Measurements from ENCODE around the gene DERA. TPM values are rescaled to one million over a fixed set of nuclear protein-coding genes. Genes with fewer than 3 reads are reported as not detected.
"Not testable (repeated sequence)": the region's sequence is repeated elsewhere in the genome, so short reads cannot be mapped to it uniquely, and the experiment has no call there.

Gene DERA
- total RNA-seq (10 to 100 TPM; 30.5 to 32.7 TPM), polyA plus RNA-seq (ENCODE audit: insufficient read length in 2 of 2) (10 to 100 TPM; 23.5 to 28.2 TPM)
- long read RNA-seq, donor 1, transcript DERA-201 (9 exons, 1,705 nt): major isoform, 13 of 13 reads
- long read RNA-seq, donor 1, partial matches to known transcripts: 0 of 13 reads
- long read RNA-seq, donor 1, other reads (novel, unspliced or antisense): 0 of 13 reads
- long read RNA-seq, donor 2, transcript DERA-201 (9 exons, 1,705 nt): major isoform, 5 of 5 reads
- long read RNA-seq, donor 2, partial matches to known transcripts: 0 of 5 reads
- long read RNA-seq, donor 2, other reads (novel, unspliced or antisense): 0 of 5 reads
- long read RNA-seq, donor 3, transcript DERA-201 (9 exons, 1,705 nt): major isoform, 5 of 5 reads
- long read RNA-seq, donor 3, partial matches to known transcripts: 0 of 5 reads
- long read RNA-seq, donor 3, other reads (novel, unspliced or antisense): 0 of 5 reads
- long read RNA-seq, donor 4, transcript DERA-201 (9 exons, 1,705 nt): major isoform, 9 of 19 reads
- long read RNA-seq, donor 4, partial matches to known transcripts: 9 of 19 reads
- long read RNA-seq, donor 4, other reads (novel, unspliced or antisense): 0 of 19 reads

DNA sequence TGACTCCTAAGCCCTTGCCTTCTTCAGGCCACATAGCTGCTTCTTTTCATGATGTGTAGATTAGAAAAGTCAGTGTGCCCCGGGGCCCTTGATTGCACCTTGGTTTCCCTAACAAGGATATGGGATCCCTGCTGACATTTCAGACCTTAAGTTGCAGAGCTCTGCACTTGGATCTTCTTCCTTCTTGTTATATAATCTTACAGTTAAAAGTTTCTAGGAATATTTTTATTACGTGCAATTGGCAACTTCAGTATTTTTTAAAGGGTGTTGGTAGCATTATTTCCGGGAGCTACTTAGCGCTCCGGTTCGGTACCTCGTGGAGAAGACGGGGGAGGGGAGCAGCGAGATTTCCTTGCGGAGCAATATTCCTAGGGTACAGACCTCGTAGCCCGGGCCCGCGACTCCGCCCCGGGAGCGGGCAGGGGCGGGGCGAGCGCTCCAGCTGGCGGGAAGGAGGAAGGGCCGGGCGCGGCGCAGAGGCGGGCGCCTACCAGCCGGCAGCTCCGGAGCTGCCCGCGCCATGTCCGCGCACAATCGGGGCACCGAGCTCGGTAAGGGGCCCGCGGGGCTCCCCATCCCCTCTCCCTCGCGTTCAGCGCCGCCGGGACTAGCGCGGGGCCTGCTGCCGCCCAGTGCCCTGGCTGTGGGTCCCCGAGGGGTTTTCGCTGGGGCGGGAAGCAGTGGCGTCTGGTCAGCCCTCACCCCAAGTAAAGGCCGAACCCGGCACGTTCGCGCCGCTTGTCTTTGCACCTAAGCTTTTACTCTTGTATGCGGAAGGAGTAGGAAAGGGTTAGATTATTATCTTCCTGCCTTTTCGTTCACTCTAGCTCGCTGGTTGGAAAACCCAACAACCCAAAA is at the start of gene DERA:
DERA (plus strand) TSS at position 469 of the 858 bp plus-strand sequence; CDS start at position 521, 52 bp downstream.
- peak within 1 kb of the TSS; percentile 89 for H3K27ac ChIP-seq (ENCODE audit: low read depth, low read length)
- under 1% methylated on average over 48 of the region's 59 CpGs for WGBS (ENCODE audit: insufficient coverage)
- no peaks in the 10 kb centered on the region for H3K4me1 ChIP-seq (ENCODE audit: control insufficient read depth, insufficient read depth, low read length)
- peak within 1 kb of the TSS; percentile 76 for H3K4me3 ChIP-seq (ENCODE audit: low read depth, low read length)
- no peaks in the 10 kb centered on the region for H3K27me3 ChIP-seq (ENCODE audit: control insufficient read depth, insufficient read depth, low read length)
- peak in 4 of 6 donors; percentile 59 to 91 (median 75) for DNase-seq (ENCODE audit: low read depth in 4 of 6, low spot score in 6 of 6)
- H3K9me3 ChIP-seq (ENCODE audit: control insufficient read depth, insufficient read depth, low read length): no peaks in the 10 kb centered on the region
- no peaks in the 10 kb centered on the region for H3K36me3 ChIP-seq (ENCODE audit: control insufficient read depth, insufficient read depth, low read length)

GRCh38 chr12:15861404-15861803 is 49.7 kb upstream of the DERA start:
- WGBS (ENCODE audit: insufficient coverage): 56% methylated on average over 1 of the region's 1 CpG
- no peaks in the 10 kb centered on the region for H3K36me3 ChIP-seq (ENCODE audit: control insufficient read depth, insufficient read depth, low read length)
- H3K27ac ChIP-seq (ENCODE audit: low read depth, low read length): no peak overlapping the region
- DNase-seq (ENCODE audit: low read depth in 4 of 6, low spot score in 6 of 6): no peak
- no peaks in the 10 kb centered on the region for H3K4me1 ChIP-seq (ENCODE audit: control insufficient read depth, insufficient read depth, low read length)
- no peaks in the 10 kb centered on the region for H3K27me3 ChIP-seq (ENCODE audit: control insufficient read depth, insufficient read depth, low read length)
- no peak overlapping the region for H3K4me3 ChIP-seq (ENCODE audit: low read depth, low read length)
- H3K9me3 ChIP-seq (ENCODE audit: control insufficient read depth, insufficient read depth, low read length): no peaks in the 10 kb centered on the region

DNA sequence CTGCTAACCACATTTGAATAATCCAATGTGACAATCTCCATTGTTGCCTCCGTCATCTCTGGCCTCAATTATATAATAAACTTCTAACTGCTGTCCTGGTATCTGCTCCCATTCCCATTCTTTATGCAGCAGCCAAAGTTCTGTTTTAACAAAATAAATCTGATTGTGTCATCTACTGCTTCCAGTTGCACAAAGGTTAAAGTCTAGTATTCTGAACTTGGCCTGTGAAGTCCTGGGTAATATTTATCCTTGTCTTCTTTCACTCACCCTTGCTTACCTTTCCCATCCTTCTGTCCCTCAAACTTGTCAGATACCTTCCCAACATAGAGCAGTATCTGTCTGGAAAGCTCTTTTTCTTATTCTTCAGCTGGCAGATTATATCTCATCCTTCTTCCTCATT is 48.3 kb upstream of the DERA start:
- no peaks in the 10 kb centered on the region for H3K36me3 ChIP-seq (ENCODE audit: control insufficient read depth, insufficient read depth, low read length)
- H3K4me1 ChIP-seq (ENCODE audit: control insufficient read depth, insufficient read depth, low read length): no peaks in the 10 kb centered on the region
- H3K27me3 ChIP-seq (ENCODE audit: control insufficient read depth, insufficient read depth, low read length): no peaks in the 10 kb centered on the region
- no peak overlapping the region for H3K27ac ChIP-seq (ENCODE audit: low read depth, low read length)
- 75% methylated on average over 1 of the region's 1 CpG for WGBS (ENCODE audit: insufficient coverage)
- no peaks in the 10 kb centered on the region for H3K9me3 ChIP-seq (ENCODE audit: control insufficient read depth, insufficient read depth, low read length)
- H3K4me3 ChIP-seq (ENCODE audit: low read depth, low read length): no peak overlapping the region
- no peak for DNase-seq (ENCODE audit: low read depth in 4 of 6, low spot score in 6 of 6)

DNA sequence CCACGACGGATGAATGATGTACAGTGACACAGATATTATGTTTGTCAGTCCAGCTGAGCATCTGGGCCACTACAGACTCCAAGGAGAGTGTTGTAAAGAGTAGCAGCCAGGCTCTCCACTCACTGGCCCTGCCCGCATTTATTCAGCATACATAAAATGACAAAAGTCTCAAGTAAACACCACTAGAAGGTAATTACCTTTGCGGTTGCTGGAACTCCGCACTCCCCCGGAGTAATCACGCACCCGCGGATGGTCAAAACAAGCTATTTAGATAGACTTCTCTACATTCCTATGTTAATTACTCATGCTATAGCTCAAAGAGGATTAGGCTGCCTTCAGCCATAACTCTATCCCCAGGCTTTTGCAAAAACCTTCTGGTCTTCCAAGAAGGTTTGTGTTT is 47.8 kb upstream of the DERA start:
- no peak for DNase-seq (ENCODE audit: low read depth in 4 of 6, low spot score in 6 of 6)
- Histone ChIP-seq H3K4me3 (ENCODE audit: low read depth, low read length) (no peak overlapping the region), H3K27ac (ENCODE audit: low read depth, low read length) (no peak overlapping the region), H3K36me3 (ENCODE audit: control insufficient read depth, insufficient read depth, low read length) (no peaks in the 10 kb centered on the region), H3K27me3 (ENCODE audit: control insufficient read depth, insufficient read depth, low read length) (no peaks in the 10 kb centered on the region), H3K4me1 (ENCODE audit: control insufficient read depth, insufficient read depth, low read length) (no peaks in the 10 kb centered on the region), H3K9me3 (ENCODE audit: control insufficient read depth, insufficient read depth, low read length) (no peaks in the 10 kb centered on the region)
- WGBS (ENCODE audit: insufficient coverage): 68% methylated on average over 9 of the region's 9 CpGs

- WGBS (ENCODE audit: insufficient coverage): 89% methylated on average over 4 of the region's 6 CpGs
- Histone ChIP-seq H3K4me1 (ENCODE audit: control insufficient read depth, insufficient read depth, low read length) (no peaks in the 10 kb centered on the region), H3K27ac (ENCODE audit: low read depth, low read length) (no peak overlapping the region), H3K9me3 (ENCODE audit: control insufficient read depth, insufficient read depth, low read length) (no peaks in the 10 kb centered on the region), H3K27me3 (ENCODE audit: control insufficient read depth, insufficient read depth, low read length) (no peaks in the 10 kb centered on the region), H3K36me3 (ENCODE audit: control insufficient read depth, insufficient read depth, low read length) (no peaks in the 10 kb centered on the region), H3K4me3 (ENCODE audit: low read depth, low read length) (no peak overlapping the region)
- DNase-seq (ENCODE audit: low read depth in 4 of 6, low spot score in 6 of 6): no peak
These were observed 47.1 kb upstream of the DERA start for GRCh38 chr12:15863984-15864383.

- Histone ChIP-seq H3K27me3 (ENCODE audit: control insufficient read depth, insufficient read depth, low read length) (no peaks in the 10 kb centered on the region), H3K4me1 (ENCODE audit: control insufficient read depth, insufficient read depth, low read length) (no peaks in the 10 kb centered on the region), H3K27ac (ENCODE audit: low read depth, low read length) (no peak overlapping the region), H3K4me3 (ENCODE audit: low read depth, low read length) (no peak overlapping the region), H3K9me3 (ENCODE audit: control insufficient read depth, insufficient read depth, low read length) (no peaks in the 10 kb centered on the region), H3K36me3 (ENCODE audit: control insufficient read depth, insufficient read depth, low read length) (no peaks in the 10 kb centered on the region)
- 100% methylated on average over 1 of the region's 3 CpGs for WGBS (ENCODE audit: insufficient coverage)
- no peak for DNase-seq (ENCODE audit: low read depth in 4 of 6, low spot score in 6 of 6)
These were observed 42.9 kb upstream of the DERA start for GRCh38 chr12:15868186-15868585.

DNA sequence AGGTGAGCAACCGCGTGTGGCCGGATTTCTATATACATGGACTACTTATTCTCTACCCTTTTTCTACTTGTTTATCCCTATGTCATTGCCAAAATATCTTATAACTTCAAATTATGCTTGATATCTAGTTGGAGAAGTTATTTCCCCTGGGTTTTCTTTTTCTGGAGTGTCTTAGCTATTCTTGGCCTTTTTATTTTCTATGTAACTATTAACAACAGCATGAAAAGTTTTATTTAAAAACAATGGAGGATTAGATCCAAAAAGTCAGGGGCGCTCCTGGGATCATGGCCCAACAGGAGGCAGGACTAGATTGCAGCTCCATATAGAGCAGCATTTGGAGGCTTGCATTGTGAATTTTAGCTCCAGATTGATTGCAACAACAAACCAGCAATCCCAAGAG is 37.6 kb upstream of the DERA start:
- H3K9me3 ChIP-seq (ENCODE audit: control insufficient read depth, insufficient read depth, low read length): no peaks in the 10 kb centered on the region
- no peak overlapping the region for H3K27ac ChIP-seq (ENCODE audit: low read depth, low read length)
- DNase-seq (ENCODE audit: low read depth in 4 of 6, low spot score in 6 of 6): no peak
- no CpG with 5 or more reads among the region's 4 CpGs for WGBS (ENCODE audit: insufficient coverage)
- H3K27me3 ChIP-seq (ENCODE audit: control insufficient read depth, insufficient read depth, low read length): no peaks in the 10 kb centered on the region
- no peaks in the 10 kb centered on the region for H3K4me1 ChIP-seq (ENCODE audit: control insufficient read depth, insufficient read depth, low read length)
- no peak overlapping the region for H3K4me3 ChIP-seq (ENCODE audit: low read depth, low read length)
- peaks cover 5% of the 10 kb centered on the region for H3K36me3 ChIP-seq (ENCODE audit: control insufficient read depth, insufficient read depth, low read length)

GRCh38 chr12:15874556-15875145 is 36.5 kb upstream of the DERA start:
- not testable (repeated sequence) for H3K9me3 ChIP-seq (ENCODE audit: control insufficient read depth, insufficient read depth, low read length); H3K27me3 ChIP-seq (ENCODE audit: control insufficient read depth, insufficient read depth, low read length); H3K27ac ChIP-seq (ENCODE audit: low read depth, low read length); DNase-seq (ENCODE audit: low read depth in 4 of 6, low spot score in 6 of 6); H3K4me3 ChIP-seq (ENCODE audit: low read depth, low read length); H3K36me3 ChIP-seq (ENCODE audit: control insufficient read depth, insufficient read depth, low read length); H3K4me1 ChIP-seq (ENCODE audit: control insufficient read depth, insufficient read depth, low read length)
- over 99% methylated on average over 19 of the region's 20 CpGs for WGBS (ENCODE audit: insufficient coverage)

DNA sequence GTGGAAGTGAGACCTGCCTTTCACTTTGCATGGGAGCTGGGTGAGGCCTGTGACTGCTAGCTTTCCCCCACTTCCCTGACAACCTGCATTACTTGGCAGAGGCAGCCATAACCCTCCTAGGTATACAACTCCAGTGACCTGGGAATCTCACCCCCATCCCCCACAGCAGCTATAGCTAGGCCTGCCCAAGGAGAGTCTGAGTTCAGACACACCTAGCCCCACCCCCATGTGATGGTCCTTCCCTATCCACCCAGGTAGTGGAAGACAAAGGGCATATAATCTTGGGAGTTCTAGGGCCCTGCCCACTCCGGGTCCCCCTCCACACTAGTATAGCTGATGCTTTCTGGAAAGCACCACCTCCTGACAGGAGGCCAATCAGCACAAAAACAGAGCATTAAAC is 35.3 kb upstream of the DERA start:
- Histone ChIP-seq H3K9me3 (ENCODE audit: control insufficient read depth, insufficient read depth, low read length) (no peaks in the 10 kb centered on the region), H3K4me3 (ENCODE audit: low read depth, low read length) (no peak overlapping the region), H3K27me3 (ENCODE audit: control insufficient read depth, insufficient read depth, low read length) (no peaks in the 10 kb centered on the region), H3K27ac (ENCODE audit: low read depth, low read length) (no peak overlapping the region), H3K4me1 (ENCODE audit: control insufficient read depth, insufficient read depth, low read length) (no peaks in the 10 kb centered on the region), H3K36me3 (ENCODE audit: control insufficient read depth, insufficient read depth, low read length) (peaks cover 5% of the 10 kb centered on the region)
- WGBS (ENCODE audit: insufficient coverage): 100% methylated on average over 1 of the region's 1 CpG
- DNase-seq (ENCODE audit: low read depth in 4 of 6, low spot score in 6 of 6): no peak
